ENCODE results near the gene KLF12. TPM values are rescaled to one million over a fixed set of nuclear protein-coding genes. Genes with fewer than 3 reads are reported as not detected.

KLF12 gene
- total RNA-seq, 1 experiment from 2014 or later = 7.8 TPM

DNA sequence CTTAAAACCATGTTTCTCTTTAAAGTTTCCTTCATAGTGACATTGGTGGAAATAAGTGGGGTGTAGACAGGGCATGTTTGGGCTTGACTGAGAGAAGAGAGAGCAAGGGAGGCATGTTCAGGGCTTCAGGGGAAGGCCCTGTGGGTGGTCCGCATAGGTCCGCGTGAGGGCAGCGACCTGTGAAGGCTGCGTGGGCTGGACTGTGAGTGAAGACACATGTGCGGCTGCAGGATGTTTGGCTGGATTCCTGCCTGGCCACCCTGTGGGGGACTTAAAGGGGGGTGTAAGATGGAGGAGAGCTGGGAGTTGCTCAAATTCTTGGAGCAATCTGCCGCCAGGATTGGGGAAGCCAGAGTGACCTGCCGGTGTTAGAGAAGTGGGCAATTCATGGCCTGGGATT is 23.8 kb upstream of the KLF12 start:
- ChIA-PET CTCF (no interaction called here), POLR2A (no interaction called here), RAD21 (ENCODE audit: low non-redundant PET in 1 of 2, low total read pairs in 2 of 2, uncharacterized antibody in 2 of 2, unreplicated experiment in 2 of 2) (no interaction called here)
- Histone ChIP-seq H3K27ac (ENCODE audit: low read depth, low read length) (no peak overlapping the region), H3K9me3 (ENCODE audit: control insufficient read depth in 1 of 2, insufficient read depth in 1 of 2, low read depth in 1 of 2, low read length in 2 of 2) (no peaks in the 10 kb centered on the region), H4K20me1 (ENCODE audit: insufficient read depth) (no peaks in the 10 kb centered on the region), H3K4me1 (ENCODE audit: control insufficient read depth in 1 of 2, insufficient read depth in 2 of 2, low read length in 2 of 2) (no peaks in the 10 kb centered on the region), H3K9ac (ENCODE audit: low read length) (no peak overlapping the region), H3K36me3 (ENCODE audit: control insufficient read depth in 1 of 2, insufficient read depth in 2 of 2, low read length in 2 of 2) (no peaks in the 10 kb centered on the region), H3K27me3 (ENCODE audit: insufficient read depth, low read length) (no peaks in the 10 kb centered on the region), H3K4me2 (ENCODE audit: low read length) (no peak overlapping the region), H3K4me3 (replicated peaks in 1 of 2; ENCODE audit: low read depth in 1 of 2, low read length in 2 of 2) (no peak overlapping the region), H2AFZ (ENCODE audit: low read depth, low read length, poor library complexity, severe bottlenecking) (no peak overlapping the region), H3K79me2 (ENCODE audit: insufficient read depth, low read length) (no peaks in the 10 kb centered on the region), H3K9me2 (ENCODE audit: insufficient read depth) (no peaks in the 10 kb centered on the region)
- BruUV-seq (replicated peaks) = no TSS peak
- intact Hi-C loops (cut with micrococcal nuclease) = no loop called here
- ATAC-seq = no peak
- TF ChIP-seq YY1 (IDR thresholded peaks at IDR 0.05; ENCODE audit: extremely low read depth, insufficient replicate concordance, low read depth, low read length) (no peak), CEBPB (IDR thresholded peaks at IDR 0.05; ENCODE audit: low read depth) (no peak), POLR2A (IDR thresholded peaks at IDR 0.05; ENCODE audit: borderline replicate concordance, extremely low read depth, insufficient read depth, insufficient read length) (no peak), POLR2AphosphoS5 (IDR thresholded peaks at IDR 0.05; ENCODE audit: low read depth, low read length) (no peak), MAX (IDR thresholded peaks at IDR 0.05) (no peak), EZH2phosphoT487 (IDR thresholded peaks at IDR 0.05; ENCODE audit: borderline replicate concordance) (no peak), SIN3A (IDR thresholded peaks at IDR 0.05; ENCODE audit: low read depth) (no peak)
- TF ChIP-seq, protein P1, sequence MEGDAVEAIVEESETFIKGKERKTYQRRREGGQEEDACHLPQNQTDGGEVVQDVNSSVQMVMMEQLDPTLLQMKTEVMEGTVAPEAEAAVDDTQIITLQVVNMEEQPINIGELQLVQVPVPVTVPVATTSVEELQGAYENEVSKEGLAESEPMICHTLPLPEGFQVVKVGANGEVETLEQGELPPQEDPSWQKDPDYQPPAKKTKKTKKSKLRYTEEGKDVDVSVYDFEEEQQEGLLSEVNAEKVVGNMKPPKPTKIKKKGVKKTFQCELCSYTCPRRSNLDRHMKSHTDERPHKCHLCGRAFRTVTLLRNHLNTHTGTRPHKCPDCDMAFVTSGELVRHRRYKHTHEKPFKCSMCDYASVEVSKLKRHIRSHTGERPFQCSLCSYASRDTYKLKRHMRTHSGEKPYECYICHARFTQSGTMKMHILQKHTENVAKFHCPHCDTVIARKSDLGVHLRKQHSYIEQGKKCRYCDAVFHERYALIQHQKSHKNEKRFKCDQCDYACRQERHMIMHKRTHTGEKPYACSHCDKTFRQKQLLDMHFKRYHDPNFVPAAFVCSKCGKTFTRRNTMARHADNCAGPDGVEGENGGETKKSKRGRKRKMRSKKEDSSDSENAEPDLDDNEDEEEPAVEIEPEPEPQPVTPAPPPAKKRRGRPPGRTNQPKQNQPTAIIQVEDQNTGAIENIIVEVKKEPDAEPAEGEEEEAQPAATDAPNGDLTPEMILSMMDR (IDR thresholded peaks at IDR 0.05 in 2 of 3, conservative IDR thresholded peaks at IDR 0.05 in 1 of 3; ENCODE audit: borderline replicate concordance in 1 of 3, insufficient read depth in 1 of 3, low read depth in 2 of 3, low read length in 2 of 3) = no peak
- DNase-seq (ENCODE audit: low read depth, low spot score) = no peak

- no peaks in the 10 kb centered on the region for H3K27me3 ChIP-seq (ENCODE audit: insufficient read depth, low read length)
- H2AFZ ChIP-seq (ENCODE audit: low read depth, low read length, poor library complexity, severe bottlenecking) = no peak overlapping the region
- ChIA-PET CTCF (no interaction called here), POLR2A (no interaction called here), RAD21 (ENCODE audit: low non-redundant PET in 1 of 2, low total read pairs in 2 of 2, uncharacterized antibody in 2 of 2, unreplicated experiment in 2 of 2) (no interaction called here)
- no peaks in the 10 kb centered on the region for H3K9me2 ChIP-seq (ENCODE audit: insufficient read depth)
- H4K20me1 ChIP-seq (ENCODE audit: insufficient read depth) = no peaks in the 10 kb centered on the region
- no peak overlapping the region for H3K27ac ChIP-seq (ENCODE audit: low read depth, low read length)
- DNase-seq (ENCODE audit: low read depth, low spot score) (no peak), ATAC-seq (no peak)
- TF ChIP-seq SP1 (IDR thresholded peaks at IDR 0.05; ENCODE audit: low read depth) (no peak), CBX3 (IDR thresholded peaks at IDR 0.05; ENCODE audit: low read depth) (no peak), CEBPB (IDR thresholded peaks at IDR 0.05; ENCODE audit: low read depth) (no peak), EZH2phosphoT487 (IDR thresholded peaks at IDR 0.05; ENCODE audit: borderline replicate concordance) (no peak), JUND (IDR thresholded peaks at IDR 0.05) (no peak), POLR2A (IDR thresholded peaks at IDR 0.05; ENCODE audit: borderline replicate concordance, extremely low read depth, insufficient read depth, insufficient read length) (no peak), SRF (IDR thresholded peaks at IDR 0.05; ENCODE audit: low read depth) (no peak), SIN3A (IDR thresholded peaks at IDR 0.05; ENCODE audit: low read depth) (no peak)
- TF ChIP-seq, protein P2, sequence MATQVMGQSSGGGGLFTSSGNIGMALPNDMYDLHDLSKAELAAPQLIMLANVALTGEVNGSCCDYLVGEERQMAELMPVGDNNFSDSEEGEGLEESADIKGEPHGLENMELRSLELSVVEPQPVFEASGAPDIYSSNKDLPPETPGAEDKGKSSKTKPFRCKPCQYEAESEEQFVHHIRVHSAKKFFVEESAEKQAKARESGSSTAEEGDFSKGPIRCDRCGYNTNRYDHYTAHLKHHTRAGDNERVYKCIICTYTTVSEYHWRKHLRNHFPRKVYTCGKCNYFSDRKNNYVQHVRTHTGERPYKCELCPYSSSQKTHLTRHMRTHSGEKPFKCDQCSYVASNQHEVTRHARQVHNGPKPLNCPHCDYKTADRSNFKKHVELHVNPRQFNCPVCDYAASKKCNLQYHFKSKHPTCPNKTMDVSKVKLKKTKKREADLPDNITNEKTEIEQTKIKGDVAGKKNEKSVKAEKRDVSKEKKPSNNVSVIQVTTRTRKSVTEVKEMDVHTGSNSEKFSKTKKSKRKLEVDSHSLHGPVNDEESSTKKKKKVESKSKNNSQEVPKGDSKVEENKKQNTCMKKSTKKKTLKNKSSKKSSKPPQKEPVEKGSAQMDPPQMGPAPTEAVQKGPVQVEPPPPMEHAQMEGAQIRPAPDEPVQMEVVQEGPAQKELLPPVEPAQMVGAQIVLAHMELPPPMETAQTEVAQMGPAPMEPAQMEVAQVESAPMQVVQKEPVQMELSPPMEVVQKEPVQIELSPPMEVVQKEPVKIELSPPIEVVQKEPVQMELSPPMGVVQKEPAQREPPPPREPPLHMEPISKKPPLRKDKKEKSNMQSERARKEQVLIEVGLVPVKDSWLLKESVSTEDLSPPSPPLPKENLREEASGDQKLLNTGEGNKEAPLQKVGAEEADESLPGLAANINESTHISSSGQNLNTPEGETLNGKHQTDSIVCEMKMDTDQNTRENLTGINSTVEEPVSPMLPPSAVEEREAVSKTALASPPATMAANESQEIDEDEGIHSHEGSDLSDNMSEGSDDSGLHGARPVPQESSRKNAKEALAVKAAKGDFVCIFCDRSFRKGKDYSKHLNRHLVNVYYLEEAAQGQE (IDR thresholded peaks at IDR 0.05; ENCODE audit: low read depth) = no peak
- H3K9me3 ChIP-seq (ENCODE audit: control insufficient read depth in 1 of 2, insufficient read depth in 1 of 2, low read depth in 1 of 2, low read length in 2 of 2) = no peaks in the 10 kb centered on the region
- no peaks in the 10 kb centered on the region for H3K4me1 ChIP-seq (ENCODE audit: control insufficient read depth in 1 of 2, insufficient read depth in 2 of 2, low read length in 2 of 2)
- H3K36me3 ChIP-seq (ENCODE audit: control insufficient read depth in 1 of 2, insufficient read depth in 2 of 2, low read length in 2 of 2) = no peaks in the 10 kb centered on the region
- no peaks in the 10 kb centered on the region for H3K79me2 ChIP-seq (ENCODE audit: insufficient read depth, low read length)
- H3K9ac ChIP-seq (ENCODE audit: low read length) = no peak overlapping the region
- BruUV-seq (replicated peaks) = no TSS peak
- intact Hi-C loops (cut with micrococcal nuclease) = no loop called here
- H3K4me2 ChIP-seq (ENCODE audit: low read length) = no peak overlapping the region
- no peak overlapping the region for H3K4me3 ChIP-seq (replicated peaks in 1 of 2; ENCODE audit: low read depth in 1 of 2, low read length in 2 of 2)
Measured at GRCh38 chr13:74154981-74155380, 20.8 kb upstream of the KLF12 start.

All from HCT116 (cell line).